Myometrial cell (primary cell): ENCODE measurements around the gene RCHY1. TPM values are rescaled to one million over a fixed set of nuclear protein-coding genes. Genes with fewer than 3 reads are reported as not detected.

Source experiments
- total RNA-seq: library from RNA; depleted of rRNA; stranded (reverse); fragments of >200 nt; gene quantifications from 2 replicates; pipeline ENCODE4 v1.2.3, GENCODE V29; 2015

Gene RCHY1
- total RNA-seq: 16.1 and 22.0 TPM in 2 replicates

DNA sequence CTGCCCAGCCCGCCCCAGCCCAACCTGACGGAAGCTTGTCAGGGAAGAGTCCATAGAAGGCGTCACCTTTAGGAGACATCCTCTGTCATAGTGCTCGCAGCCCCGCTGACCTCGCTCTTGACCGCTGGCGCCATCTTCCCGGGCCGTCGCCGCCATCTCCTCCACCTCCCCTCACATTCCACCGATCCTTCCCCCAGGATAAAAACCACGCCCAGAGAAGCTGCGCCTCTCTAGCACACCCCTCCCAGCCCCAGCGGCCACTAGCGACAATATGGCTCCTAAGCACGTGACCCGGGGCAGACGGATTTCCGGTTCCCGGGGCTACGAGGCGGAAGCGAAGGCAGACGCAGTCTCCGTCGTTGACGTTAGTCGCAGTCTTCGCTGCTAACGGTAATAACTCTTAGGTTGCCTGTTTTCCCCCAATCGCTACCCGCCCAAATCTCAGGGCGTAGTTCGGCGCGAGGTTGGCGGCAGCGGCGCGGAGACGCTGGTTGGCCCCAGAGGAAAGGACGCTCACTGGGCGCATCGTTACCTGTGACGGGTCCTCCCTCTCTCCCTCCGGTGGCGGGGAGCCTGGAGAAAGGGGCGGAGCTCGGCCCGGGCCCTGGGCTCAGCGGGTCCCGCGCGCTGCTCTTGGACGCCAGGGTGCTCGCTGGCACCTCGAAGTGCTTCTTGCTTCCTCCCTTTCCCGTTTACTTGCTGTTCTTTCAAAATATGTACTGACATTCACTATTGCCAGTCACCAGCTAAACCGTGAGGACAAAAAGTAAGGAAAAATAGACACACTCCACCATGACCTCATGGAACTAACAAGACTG lies at the start of gene RCHY1, which contains the start of gene THAP6:
Gene RCHY1, minus strand, starts transcription at position 273 of the 818 bp plus-strand sequence. Its CDS starts 117 bp downstream, at position 156.
Gene THAP6, plus strand, starts transcription at position 343 of the 818 bp plus-strand sequence. CDS start 980 bp downstream, outside the sequence.

DNA sequence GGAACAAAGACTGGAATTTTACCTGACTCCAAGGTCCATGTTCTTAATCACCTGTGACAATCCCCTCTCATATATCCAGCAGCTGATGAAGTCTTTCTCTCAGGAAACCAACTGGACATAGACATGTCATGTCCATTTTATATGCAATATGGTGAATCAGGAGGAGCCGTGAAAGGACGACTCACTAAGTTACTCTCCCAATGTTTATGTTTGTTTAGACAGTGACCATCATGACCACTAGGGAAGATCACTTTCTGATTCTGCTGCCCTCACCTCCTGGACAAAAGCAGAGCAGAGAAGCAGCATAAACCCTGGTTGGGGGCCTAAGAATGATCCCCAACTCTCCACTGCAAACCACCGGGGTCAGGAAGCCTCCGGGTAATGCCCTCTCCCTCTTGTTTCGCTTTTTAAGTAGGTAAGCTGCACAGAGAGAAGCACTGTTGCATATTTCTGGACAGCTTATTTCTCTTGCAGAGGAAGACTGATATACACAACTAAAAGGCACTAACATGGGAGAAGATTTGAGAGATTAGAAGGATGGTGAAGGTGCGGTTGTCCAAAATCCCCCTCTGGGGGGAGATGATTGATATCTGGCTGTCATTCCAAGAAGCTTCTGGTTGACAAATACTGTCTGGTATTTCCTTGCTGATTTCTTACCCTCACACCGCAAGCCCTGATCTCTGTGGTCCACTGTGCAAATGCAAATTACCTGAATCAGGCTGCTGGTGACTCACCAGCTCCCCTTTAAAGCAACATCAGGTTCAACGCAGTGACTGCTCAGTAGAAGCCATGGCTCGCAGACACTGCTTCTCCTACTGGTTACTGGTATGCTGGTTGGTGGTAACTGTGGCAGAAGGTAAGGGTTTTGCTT lies 41.3 kb upstream of the RCHY1 start, which contains the start of gene ODAPH:
Gene ODAPH, plus strand, starts transcription at position 773 of the 871 bp plus-strand sequence. Its CDS starts 17 bp downstream, at position 790.

Other genes with a start within 250 kb of the RCHY1 start
- gene THAP6, start 70 bp upstream of the RCHY1 start, total RNA-seq: 4.9 and 9.6 TPM in 2 replicates
- gene ODAPH, start 41.7 kb upstream of the RCHY1 start, total RNA-seq: not detected in 2 replicates
- gene CDKL2, start 116.1 kb upstream of the RCHY1 start, total RNA-seq: 0.86 and 0.89 TPM in 2 replicates
- 84.8 and 115 TPM in 2 replicates for gene G3BP2, start 159.0 kb upstream of the RCHY1 start, total RNA-seq
- gene USO1, start 210.2 kb upstream of the RCHY1 start, total RNA-seq: 98.3 and 128 TPM in 2 replicates